Neural cell (in vitro differentiated cells): ENCODE measurements around the gene COL4A5. TPM values are rescaled to one million over a fixed set of nuclear protein-coding genes. Genes with fewer than 3 reads are reported as not detected.

Source experiments
- H2AFZ ChIP-seq: fragments of 200-600, 300-800 bp; sonication (generic), shearing (Covaris generic); 2 replicates; pipeline ENCODE4 v1.6.0; 2014; ENCODE audit warnings: low read depth, mild to moderate bottlenecking, antibody characterized with exemption, low read length, moderate library complexity
- H3F3A ChIP-seq: fragments of 200-600 bp; shearing (Covaris generic); 2 replicates; pipeline ENCODE4 v1.6.1; 2016; ENCODE audit warnings: mild to moderate bottlenecking, moderate library complexity, mixed read lengths, antibody characterized with exemption, low read length; ENCODE audit not compliant: insufficient read depth, poor library complexity, severe bottlenecking
- H3K27ac ChIP-seq: fragments of 200-600, 300-800 bp; sonication (generic), shearing (Covaris generic); 2 replicates; pipeline ENCODE4 v1.5.1; 2014; ENCODE audit warnings: mild to moderate bottlenecking, low read length, moderate library complexity
- H3K27me3 ChIP-seq: fragments of 300-800, 200-600 bp; sonication (generic), shearing (Covaris generic); 2 replicates; pipeline ENCODE4 v1.6.0; 2014; ENCODE audit warnings: mild to moderate bottlenecking, low read depth, low read length, moderate library complexity; ENCODE audit not compliant: insufficient read depth
- H3K36me3 ChIP-seq: fragments of 300-800, 200-600 bp; sonication (generic), shearing (Covaris generic); 2 replicates; pipeline ENCODE4 v1.5.1; 2014; ENCODE audit warnings: mild to moderate bottlenecking, antibody characterized with exemption, low read length, moderate library complexity; ENCODE audit not compliant: insufficient read depth
- H3K4me2 ChIP-seq: fragments of 300-800, 200-600 bp; sonication (generic), shearing (Covaris generic); 2 replicates; pipeline ENCODE4 v1.6.0; 2014; ENCODE audit warnings: mild to moderate bottlenecking, low read length
- H3K4me3 ChIP-seq: fragments of 300-800, 200-600 bp; sonication (generic), shearing (Covaris generic); 2 replicates; pipeline ENCODE4 v1.5.1; 2014; ENCODE audit warnings: mild to moderate bottlenecking, low read length, moderate library complexity
- H3K79me2 ChIP-seq: fragments of 200-600 bp; shearing (Covaris generic); replicated peaks from 2 replicates; pipeline ENCODE4 v1.6.0; 2014; ENCODE audit warnings: mild to moderate bottlenecking, low read length, moderate library complexity; ENCODE audit not compliant: insufficient read depth
- H3K9ac ChIP-seq: fragments of 300-800, 200-600 bp; sonication (generic), shearing (Covaris generic); 2 replicates; pipeline ENCODE4 v1.6.1; 2016; ENCODE audit warnings: mild to moderate bottlenecking, low read length, mixed read lengths
- H3K9me2 ChIP-seq: fragments of 200-600 bp; shearing (Covaris generic); 2 replicates; pipeline ENCODE4 v1.6.1; 2016; ENCODE audit warnings: mild to moderate bottlenecking, low read length, mixed read lengths; ENCODE audit not compliant: insufficient read depth
- H3K9me3 ChIP-seq: fragments of 200-600, 300-800 bp; sonication (generic), shearing (Covaris generic); 2 replicates; pipeline ENCODE4 v1.6.1; 2016; ENCODE audit warnings: mild to moderate bottlenecking, mixed run types, low read length, moderate library complexity, mixed read lengths
- H4K20me1 ChIP-seq: fragments of 200-600 bp; shearing (Covaris generic); 2 replicates; pipeline ENCODE4 v1.6.1; 2016; ENCODE audit warnings: mild to moderate bottlenecking, mixed run types; ENCODE audit not compliant: insufficient read depth
- EP300 ChIP-seq: fragments of 450-650 bp; conservative IDR thresholded peaks from 2 replicates; pipeline ENCODE4 v1.6.1; 2014; ENCODE audit warnings: antibody characterized with exemption, mild to moderate bottlenecking, moderate library complexity; ENCODE audit not compliant: poor library complexity, severe bottlenecking
- EZH2 ChIP-seq: fragments of 200-600, 300-800 bp; shearing (Covaris generic), sonication (generic); IDR thresholded peaks from 2 replicates; pipeline ENCODE4 v1.6.1; 2014; ENCODE audit warnings: antibody characterized with exemption, low read length, borderline replicate concordance, mild to moderate bottlenecking; ENCODE audit not compliant: insufficient read depth, poor library complexity, severe bottlenecking
- MXI1 ChIP-seq: fragments of 450-650 bp; conservative IDR thresholded peaks from 2 replicates; pipeline ENCODE4 v1.6.1; 2014; ENCODE audit warnings: antibody characterized with exemption, mild to moderate bottlenecking; ENCODE audit not compliant: poor library complexity, severe bottlenecking
- POLR2AphosphoS5 ChIP-seq: IDR thresholded peaks from 2 replicates; pipeline ENCODE4 v1.6.1; 2012
- RAD21 ChIP-seq: fragments of 450-650 bp; conservative IDR thresholded peaks from 2 replicates; pipeline ENCODE4 v1.6.1; 2014; ENCODE audit warnings: antibody characterized with exemption, mild to moderate bottlenecking, moderate library complexity
- SMC3 ChIP-seq: fragments of 450-650 bp; conservative IDR thresholded peaks from 2 replicates; pipeline ENCODE4 v1.6.1; 2014; ENCODE audit warnings: antibody characterized with exemption, mild to moderate bottlenecking, moderate library complexity; ENCODE audit not compliant: poor library complexity
- TAF1 ChIP-seq: IDR thresholded peaks from 2 replicates; pipeline ENCODE4 v1.6.1; 2012; ENCODE audit warnings: low read depth
- polyA plus RNA-seq: library from polyadenylated mRNA; depleted of rRNA; stranded (reverse); fragments of >200 nt; gene quantifications from 2 replicates; pipeline ENCODE4 v1.2.3, GENCODE V29; 2014
- TF ChIP-seq, protein P1 (sequence below): fragments of 450-650 bp; IDR thresholded peaks from 2 replicates; pipeline ENCODE4 v1.5.1; 2014; ENCODE audit warnings: antibody characterized with exemption, mild to moderate bottlenecking, moderate library complexity; ENCODE audit not compliant: poor library complexity, severe bottlenecking
- TF ChIP-seq, protein P2 (sequence below): IDR thresholded peaks from 2 replicates; pipeline ENCODE4 v1.6.1; 2012; ENCODE audit warnings: borderline replicate concordance

Gene COL4A5
- polyA plus RNA-seq, 1 donor from 2014 or later = 3.9 TPM

DNA sequence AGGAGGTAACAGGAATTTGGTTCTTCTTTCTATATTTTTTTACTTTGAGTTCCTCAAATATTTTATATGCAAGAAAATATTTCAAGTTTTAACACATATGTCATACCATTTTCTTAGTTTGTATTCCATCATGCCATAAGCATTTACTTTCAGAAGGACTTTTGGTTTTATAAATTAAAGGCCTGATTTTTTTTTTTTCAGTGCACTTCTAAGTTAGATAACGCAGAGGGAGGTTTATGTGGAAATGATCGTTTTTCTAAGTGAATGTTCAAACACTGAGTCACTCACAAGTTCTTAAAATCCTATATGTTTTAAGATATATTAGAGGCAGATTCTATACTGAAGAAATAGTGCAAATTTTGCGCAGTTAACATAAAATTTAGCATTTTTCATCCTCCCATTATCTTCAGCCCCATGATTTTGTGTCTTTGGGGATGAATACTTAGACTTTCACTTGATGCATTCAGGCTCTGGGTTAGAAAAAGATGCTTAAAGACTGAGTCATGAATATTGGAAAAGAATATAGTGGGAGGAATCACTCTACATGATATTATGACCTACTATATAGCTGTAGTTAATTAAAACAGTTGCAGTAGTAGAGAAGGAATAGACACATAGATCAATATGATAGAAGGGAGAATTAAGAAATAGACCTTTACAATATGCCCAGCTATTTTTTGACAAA is 54.9 kb downstream of the COL4A5 start:
- TF ChIP-seq MXI1 (no peak), EP300 (no peak), SMC3 (no peak), TAF1 (no peak), POLR2AphosphoS5 (no peak), RAD21 (no peak), EZH2 (no peak)
- TF ChIP-seq, protein P1, sequence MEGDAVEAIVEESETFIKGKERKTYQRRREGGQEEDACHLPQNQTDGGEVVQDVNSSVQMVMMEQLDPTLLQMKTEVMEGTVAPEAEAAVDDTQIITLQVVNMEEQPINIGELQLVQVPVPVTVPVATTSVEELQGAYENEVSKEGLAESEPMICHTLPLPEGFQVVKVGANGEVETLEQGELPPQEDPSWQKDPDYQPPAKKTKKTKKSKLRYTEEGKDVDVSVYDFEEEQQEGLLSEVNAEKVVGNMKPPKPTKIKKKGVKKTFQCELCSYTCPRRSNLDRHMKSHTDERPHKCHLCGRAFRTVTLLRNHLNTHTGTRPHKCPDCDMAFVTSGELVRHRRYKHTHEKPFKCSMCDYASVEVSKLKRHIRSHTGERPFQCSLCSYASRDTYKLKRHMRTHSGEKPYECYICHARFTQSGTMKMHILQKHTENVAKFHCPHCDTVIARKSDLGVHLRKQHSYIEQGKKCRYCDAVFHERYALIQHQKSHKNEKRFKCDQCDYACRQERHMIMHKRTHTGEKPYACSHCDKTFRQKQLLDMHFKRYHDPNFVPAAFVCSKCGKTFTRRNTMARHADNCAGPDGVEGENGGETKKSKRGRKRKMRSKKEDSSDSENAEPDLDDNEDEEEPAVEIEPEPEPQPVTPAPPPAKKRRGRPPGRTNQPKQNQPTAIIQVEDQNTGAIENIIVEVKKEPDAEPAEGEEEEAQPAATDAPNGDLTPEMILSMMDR = no peak
- TF ChIP-seq, protein P2, sequence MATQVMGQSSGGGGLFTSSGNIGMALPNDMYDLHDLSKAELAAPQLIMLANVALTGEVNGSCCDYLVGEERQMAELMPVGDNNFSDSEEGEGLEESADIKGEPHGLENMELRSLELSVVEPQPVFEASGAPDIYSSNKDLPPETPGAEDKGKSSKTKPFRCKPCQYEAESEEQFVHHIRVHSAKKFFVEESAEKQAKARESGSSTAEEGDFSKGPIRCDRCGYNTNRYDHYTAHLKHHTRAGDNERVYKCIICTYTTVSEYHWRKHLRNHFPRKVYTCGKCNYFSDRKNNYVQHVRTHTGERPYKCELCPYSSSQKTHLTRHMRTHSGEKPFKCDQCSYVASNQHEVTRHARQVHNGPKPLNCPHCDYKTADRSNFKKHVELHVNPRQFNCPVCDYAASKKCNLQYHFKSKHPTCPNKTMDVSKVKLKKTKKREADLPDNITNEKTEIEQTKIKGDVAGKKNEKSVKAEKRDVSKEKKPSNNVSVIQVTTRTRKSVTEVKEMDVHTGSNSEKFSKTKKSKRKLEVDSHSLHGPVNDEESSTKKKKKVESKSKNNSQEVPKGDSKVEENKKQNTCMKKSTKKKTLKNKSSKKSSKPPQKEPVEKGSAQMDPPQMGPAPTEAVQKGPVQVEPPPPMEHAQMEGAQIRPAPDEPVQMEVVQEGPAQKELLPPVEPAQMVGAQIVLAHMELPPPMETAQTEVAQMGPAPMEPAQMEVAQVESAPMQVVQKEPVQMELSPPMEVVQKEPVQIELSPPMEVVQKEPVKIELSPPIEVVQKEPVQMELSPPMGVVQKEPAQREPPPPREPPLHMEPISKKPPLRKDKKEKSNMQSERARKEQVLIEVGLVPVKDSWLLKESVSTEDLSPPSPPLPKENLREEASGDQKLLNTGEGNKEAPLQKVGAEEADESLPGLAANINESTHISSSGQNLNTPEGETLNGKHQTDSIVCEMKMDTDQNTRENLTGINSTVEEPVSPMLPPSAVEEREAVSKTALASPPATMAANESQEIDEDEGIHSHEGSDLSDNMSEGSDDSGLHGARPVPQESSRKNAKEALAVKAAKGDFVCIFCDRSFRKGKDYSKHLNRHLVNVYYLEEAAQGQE = no peak
- Histone ChIP-seq H2AFZ (no peak overlapping the region), H3K27me3 (no peaks in the 10 kb centered on the region)

DNA sequence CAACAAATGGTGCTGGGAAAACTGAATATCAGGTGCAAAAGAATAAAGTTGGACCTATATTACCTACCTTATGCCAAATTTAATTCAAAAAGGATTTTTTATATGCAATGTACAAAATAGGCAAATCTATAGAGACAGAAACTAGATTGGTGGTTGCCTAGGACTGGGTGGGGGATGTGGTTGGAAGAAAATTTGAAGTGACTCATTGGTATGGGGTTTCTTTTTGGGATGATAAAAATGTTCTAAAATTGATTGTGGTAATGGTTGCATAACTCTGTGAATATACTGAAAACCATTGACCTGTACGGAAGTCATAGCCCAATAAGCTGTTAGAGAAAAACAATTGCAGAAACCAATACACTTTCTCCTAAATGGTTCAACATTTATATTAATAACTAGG is 72.1 kb downstream of the COL4A5 start:
- Histone ChIP-seq H3F3A (no peaks in the 10 kb centered on the region), H3K4me3 (no peak overlapping the region), H4K20me1 (no peaks in the 10 kb centered on the region), H3K79me2 (no peaks in the 10 kb centered on the region), H2AFZ (no peak overlapping the region), H3K9me3 (no peaks in the 10 kb centered on the region), H3K27me3 (no peaks in the 10 kb centered on the region), H3K27ac (no peak overlapping the region), H3K4me2 (no peak overlapping the region), H3K9ac (no peak overlapping the region), H3K36me3 (no peaks in the 10 kb centered on the region), H3K9me2 (no peaks in the 10 kb centered on the region)
- TF ChIP-seq RAD21 = no peak

More for the DNA sequence above, 54.9 kb downstream of the COL4A5 start:
- Histone ChIP-seq H3K9ac (no peak overlapping the region), H3K79me2 (no peaks in the 10 kb centered on the region), H3F3A (no peaks in the 10 kb centered on the region), H3K36me3 (no peaks in the 10 kb centered on the region), H3K4me3 (no peak overlapping the region), H4K20me1 (no peaks in the 10 kb centered on the region), H3K9me3 (no peaks in the 10 kb centered on the region), H3K4me2 (no peak overlapping the region), H3K9me2 (no peaks in the 10 kb centered on the region), H3K27ac (no peak overlapping the region)
